WERI-Rb-1 (cell line): Measurements from ENCODE around the gene RRN3.
"Not testable (repeated sequence)": the region's sequence is repeated elsewhere in the genome, so short reads cannot be mapped to it uniquely, and the experiment has no call there.

ENCODE experiments used
- DNase-seq: peaks from one replicate; pipeline ENCODE4 v3.0.0-alpha.2; 2020
- H3K27ac ChIP-seq: fragments of 250-450 bp; sonication (Bioruptor Pico); 2 replicates; pipeline ENCODE4 v1.5.1; 2020; ENCODE audit warnings: mild to moderate bottlenecking, moderate library complexity
- H3K27me3 ChIP-seq: fragments of 250-450 bp; sonication (Bioruptor Pico); 2 replicates; pipeline ENCODE4 v1.5.1; 2021; ENCODE audit warnings: mild to moderate bottlenecking, low read depth, moderate library complexity; ENCODE audit not compliant: insufficient read depth, severe bottlenecking
- H3K36me3 ChIP-seq: fragments of 250-450 bp; sonication (Bioruptor Pico); 2 replicates; pipeline ENCODE4 v1.5.1; 2020; ENCODE audit warnings: mild to moderate bottlenecking, moderate library complexity
- H3K4me3 ChIP-seq: 2 replicates; pipeline ENCODE4 v1.5.1; 2011; ENCODE audit warnings: low read depth, mild to moderate bottlenecking, control low read depth, low read length
- H3K9me3 ChIP-seq: fragments of 250-450 bp; sonication (Bioruptor Pico); 2 replicates; pipeline ENCODE4 v1.5.1; 2021; ENCODE audit warnings: mild to moderate bottlenecking, moderate library complexity; ENCODE audit not compliant: severe bottlenecking
- CTCF ChIP-seq: IDR thresholded peaks from 2 replicates; pipeline ENCODE4 v1.5.1; 2011; ENCODE audit warnings: low read depth, mild to moderate bottlenecking, control low read depth, inconsistent platforms, low read length

RRN3 gene

DNA sequence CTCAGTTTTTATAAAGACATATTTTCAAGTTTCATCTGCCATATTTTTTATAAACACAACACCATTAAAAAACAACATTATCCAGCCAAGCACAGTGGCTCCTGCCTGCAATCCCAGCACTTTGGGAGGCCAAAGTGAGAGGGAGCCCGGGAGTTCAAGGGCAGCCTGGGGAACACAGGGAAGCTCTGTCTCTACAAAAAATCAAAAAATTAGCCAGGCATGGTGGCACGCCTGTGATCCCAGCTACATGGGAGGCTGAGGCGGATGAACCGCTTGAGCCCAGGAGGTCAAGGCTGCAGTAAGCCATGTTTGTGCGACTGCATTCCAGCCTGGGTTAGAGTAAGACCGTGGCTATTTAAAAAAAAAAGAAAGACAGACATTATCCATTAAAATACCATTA is 21.0 kb downstream of the RRN3 start:
- H3K36me3 ChIP-seq: peaks cover 38% of the 10 kb centered on the region
- H3K27ac ChIP-seq: no peak overlapping the region
- TF ChIP-seq CTCF: no peak
- H3K27me3 ChIP-seq: no peaks in the 10 kb centered on the region
- no peak overlapping the region for H3K4me3 ChIP-seq
- no peaks in the 10 kb centered on the region for H3K9me3 ChIP-seq
- no peak for DNase-seq

DNA sequence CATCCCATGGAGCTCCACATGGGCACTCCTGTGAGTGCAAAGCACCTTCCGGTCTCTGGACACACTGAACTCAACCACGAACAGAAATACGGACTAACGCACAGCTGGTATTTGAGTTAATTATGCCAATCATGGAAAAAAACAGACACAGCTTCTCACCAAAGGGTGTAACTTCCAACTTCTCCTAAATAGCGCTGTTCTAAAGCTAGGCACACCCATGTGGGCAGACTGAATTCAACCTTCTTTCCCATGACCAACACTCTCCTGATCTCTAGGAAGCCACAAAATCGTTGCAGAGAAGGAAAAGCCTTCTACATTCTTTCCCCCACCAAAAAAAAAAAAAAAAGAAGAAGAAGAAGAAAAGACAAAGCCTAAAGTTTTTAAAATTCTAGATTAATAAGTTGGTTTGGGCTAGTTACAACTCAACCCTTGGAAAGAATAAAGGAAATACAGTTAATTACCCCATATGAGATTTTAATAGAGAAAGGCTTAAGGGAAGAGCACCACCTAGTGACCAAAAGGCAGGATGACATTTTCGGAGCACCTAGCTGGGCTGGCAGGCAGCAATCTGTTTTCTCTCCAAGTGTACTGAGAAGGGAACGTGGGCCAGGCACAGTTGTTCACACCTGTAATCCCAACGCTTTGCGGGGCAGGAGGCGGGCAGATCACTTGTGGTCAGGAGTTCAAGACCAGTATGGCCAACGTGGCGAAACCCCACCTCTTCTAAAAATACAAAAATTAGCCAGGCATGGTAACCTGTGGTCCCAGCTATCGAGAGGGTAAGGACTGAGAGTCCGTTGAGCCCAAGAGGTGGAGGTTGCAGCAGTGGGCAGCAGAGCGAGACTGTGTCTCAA is 21.9 kb downstream of the RRN3 start:
- H3K27ac ChIP-seq, DNase-seq, H3K27me3 ChIP-seq, H3K4me3 ChIP-seq, H3K9me3 ChIP-seq: not testable (repeated sequence)
- TF ChIP-seq CTCF: 0 out of 2 replicates have a peak, but pooled peaks have one; percentile 5
- peaks cover 38% of the 10 kb centered on the region for H3K36me3 ChIP-seq

DNA sequence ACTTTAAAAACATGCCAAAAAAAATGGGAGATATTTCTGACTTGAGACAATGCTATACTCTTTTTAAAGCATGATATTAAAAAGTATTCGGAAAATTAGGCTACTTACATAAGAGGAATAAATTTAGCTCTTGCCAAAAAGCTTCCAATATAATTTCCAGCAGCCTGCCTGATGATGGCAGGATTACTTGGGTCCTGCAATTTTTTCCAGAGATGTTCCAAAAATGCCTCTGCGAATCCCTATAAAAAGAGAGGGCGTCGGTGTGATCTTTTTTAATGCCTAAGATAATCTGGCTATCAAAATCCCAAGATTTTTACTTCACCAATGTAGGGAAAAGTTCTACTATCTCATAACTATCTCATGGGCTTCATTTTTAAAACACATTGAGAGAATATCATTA is 23.1 kb downstream of the RRN3 start:
- peaks cover 37% of the 10 kb centered on the region for H3K36me3 ChIP-seq
- not testable (repeated sequence) for H3K9me3 ChIP-seq, H3K27me3 ChIP-seq, H3K4me3 ChIP-seq, H3K27ac ChIP-seq, DNase-seq

DNA sequence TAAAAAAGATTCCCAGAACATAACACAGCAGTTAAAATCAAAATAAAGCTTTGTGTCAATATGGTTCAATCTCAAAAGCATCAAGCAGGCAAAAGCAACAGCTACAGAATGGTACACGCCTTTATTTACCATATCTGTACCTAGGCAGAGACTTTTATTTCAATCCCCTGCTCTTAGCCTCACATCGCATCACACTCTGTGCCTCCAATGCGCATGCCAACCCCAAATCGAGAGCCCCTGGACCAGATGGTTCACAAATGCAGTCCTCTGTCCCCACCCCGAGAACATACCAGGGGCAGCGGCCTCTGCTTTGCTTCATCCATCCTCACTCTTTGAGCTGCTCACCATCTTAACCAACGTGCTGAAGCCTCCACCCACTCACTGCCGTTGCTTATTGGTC is 27.4 kb downstream of the RRN3 start:
- not testable (repeated sequence) for DNase-seq, H3K9me3 ChIP-seq, H3K4me3 ChIP-seq, H3K27me3 ChIP-seq, H3K27ac ChIP-seq
- peaks cover 14% of the 10 kb centered on the region for H3K36me3 ChIP-seq

- peaks cover 17% of the 10 kb centered on the region for H3K36me3 ChIP-seq
- DNase-seq, H3K4me3 ChIP-seq, H3K9me3 ChIP-seq, H3K27me3 ChIP-seq, H3K27ac ChIP-seq: not testable (repeated sequence)
Measured at GRCh38 chr16:15065961-15066360, 28.1 kb downstream of the RRN3 start.

- H3K27ac ChIP-seq, DNase-seq, H3K4me3 ChIP-seq, H3K27me3 ChIP-seq, H3K9me3 ChIP-seq: not testable (repeated sequence)
- H3K36me3 ChIP-seq: peaks cover 30% of the 10 kb centered on the region
Measured at GRCh38 chr16:15062085-15062810, 31.8 kb downstream of the RRN3 start.

- Histone ChIP-seq H3K36me3 (peaks cover 30% of the 10 kb centered on the region), H3K27ac (no peak overlapping the region), H3K9me3 (no peaks in the 10 kb centered on the region), H3K27me3 (no peaks in the 10 kb centered on the region), H3K4me3 (no peak overlapping the region)
- DNase-seq: no peak
- TF ChIP-seq CTCF: no peak
Measured at GRCh38 chr16:15059324-15059723, 34.7 kb downstream of the RRN3 start.
